ENCODE results near the gene SLC35F1.

GRCh38 chr6:118085665-118086064 is 178.6 kb downstream of the SLC35F1 start:
- no peak for TF ChIP-seq CTCF (IDR thresholded peaks at IDR 0.05)
- TF ChIP-seq EZH2 (IDR thresholded peaks at IDR 0.05; ENCODE audit: borderline replicate concordance, insufficient read depth, low read depth, low read length, poor library complexity, severe bottlenecking): no peak
